GM04504 (cell line): Measurements from ENCODE around the gene USH1C.

ENCODE experiments used
- DNase-seq: peaks from one replicate; pipeline ENCODE4 v3.0.0-alpha.2; 2012; ENCODE audit warnings: low read depth

Gene USH1C

DNA sequence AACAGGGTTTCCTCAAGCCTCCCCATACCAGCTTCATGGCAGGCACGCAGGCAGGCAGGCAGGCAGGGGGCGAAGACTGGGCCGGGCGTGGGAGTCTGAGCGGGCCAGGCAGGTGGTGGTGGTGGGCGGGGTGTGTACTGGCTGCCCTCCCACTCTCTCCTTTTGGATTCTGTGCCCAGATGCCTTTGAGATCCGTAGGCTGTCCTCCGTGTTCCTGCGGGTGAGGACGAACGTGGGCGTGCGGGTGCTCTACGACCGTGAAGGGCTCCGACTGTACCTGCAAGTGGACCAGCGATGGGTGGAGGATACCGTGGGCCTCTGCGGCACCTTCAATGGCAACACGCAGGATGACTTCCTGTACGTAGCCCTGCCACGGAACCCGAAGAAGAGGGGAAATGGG lies 25.8 kb upstream of the USH1C start:
- DNase-seq = no peak

DNA sequence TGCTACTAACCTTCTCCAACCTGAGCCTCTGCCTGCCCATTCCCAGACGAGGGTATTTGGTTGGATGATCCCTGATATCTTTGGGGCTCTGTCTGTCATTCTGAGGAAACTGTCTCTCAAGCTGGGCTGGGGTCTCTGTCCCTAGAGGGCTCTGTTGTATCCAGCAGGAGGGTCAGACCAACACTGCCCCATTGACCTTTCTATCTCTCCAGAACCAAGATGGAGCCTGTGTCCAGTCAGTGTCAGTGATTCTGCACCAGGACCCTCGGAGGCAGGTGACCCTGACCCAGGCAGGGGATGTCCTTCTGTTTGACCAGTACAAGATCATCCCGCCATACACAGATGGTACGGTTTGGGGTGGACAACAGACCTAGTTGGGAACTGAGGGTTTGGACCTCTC lies 24.7 kb upstream of the USH1C start:
- no peak for DNase-seq

DNA sequence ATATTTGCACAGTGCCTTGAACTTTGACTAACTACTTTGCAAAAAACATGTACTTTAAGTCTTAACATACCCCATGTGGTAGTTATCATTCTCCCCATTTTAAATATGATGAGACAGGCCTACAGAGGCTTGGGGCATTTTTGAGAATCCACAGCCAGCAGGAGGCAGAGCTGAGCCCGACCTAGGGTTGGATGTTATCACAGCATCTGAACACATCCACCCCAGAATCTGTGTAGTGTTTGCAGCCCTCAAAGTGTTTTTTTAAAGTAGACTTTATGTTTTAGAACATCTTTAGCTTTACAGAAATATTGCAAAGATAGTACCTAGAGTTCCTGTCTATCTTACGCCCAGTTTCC lies 20.4 kb upstream of the USH1C start:
- DNase-seq = no peak

DNA sequence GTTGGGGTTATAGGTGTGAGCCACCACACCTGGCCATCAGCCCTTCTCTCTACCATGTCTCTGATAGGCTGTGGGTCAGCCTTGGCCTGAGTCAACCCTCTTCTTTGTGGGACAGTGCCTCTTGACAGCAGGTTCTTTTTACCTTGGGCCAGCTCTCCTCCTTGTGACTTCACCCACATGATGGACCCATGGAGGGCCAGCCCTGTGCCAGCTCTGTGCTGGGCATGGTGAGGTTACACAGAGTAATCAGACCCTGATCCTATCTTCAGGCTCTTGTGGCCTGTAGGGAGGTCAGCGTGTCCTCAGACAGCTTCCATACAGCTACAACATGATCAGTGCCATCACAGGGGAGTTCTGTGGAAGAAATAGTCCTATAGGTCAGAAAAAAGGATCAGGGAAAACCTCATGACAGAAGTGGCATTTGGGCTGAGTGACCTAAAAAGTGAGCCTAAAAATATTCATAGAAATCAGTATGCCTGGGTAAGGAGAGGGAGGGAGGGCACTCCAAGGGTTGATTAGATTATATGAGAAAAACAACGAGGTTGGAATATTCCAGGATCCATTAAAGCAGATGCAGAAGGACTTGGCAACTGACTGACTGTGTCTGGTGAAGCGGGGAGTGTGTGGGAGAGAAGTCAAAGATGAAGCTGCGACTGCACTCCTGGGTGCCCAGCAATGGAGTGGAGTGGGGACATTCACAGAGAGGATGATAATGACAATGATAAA lies 19.9 kb upstream of the USH1C start:
- no peak for DNase-seq

DNA sequence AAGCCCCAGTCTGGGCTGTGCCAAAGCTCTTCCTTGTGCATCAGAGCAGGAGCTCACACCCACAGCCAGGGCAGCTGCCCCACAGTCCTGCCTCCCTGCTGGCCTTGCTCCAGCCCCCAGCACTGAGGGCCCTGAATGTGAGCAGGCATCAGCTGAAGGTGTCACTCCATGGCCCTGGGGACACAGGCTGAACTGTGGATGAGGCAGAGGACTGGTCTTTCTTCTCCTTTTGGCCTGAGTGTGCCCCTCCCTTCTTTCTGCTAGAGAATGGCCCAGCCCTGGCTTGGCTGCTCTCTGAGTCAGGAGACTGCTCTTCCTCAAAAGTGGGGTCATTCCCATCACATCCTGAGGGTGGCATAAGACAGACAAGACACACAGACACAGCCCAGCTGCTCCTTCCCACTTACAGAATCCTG lies 19.0 kb upstream of the USH1C start:
- DNase-seq = no peak

DNA sequence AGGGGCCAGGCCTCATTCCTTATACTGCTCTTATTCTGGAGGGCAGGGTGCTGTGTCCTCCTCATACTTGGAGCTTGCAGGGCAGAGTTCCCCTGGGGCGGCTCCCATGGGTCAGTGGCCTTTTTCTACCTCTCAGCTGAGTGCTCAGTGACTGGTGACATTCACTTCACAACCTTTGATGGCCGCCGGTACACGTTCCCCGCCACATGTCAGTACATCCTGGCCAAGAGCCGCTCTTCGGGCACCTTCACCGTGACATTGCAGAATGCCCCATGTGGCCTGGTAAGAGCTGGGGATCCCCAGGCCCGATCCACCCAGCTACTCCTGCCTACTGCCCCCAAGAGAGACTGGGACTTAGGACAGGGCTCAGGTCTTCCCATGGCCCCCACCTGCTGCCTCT lies 17.3 kb upstream of the USH1C start:
- DNase-seq = no peak

DNA sequence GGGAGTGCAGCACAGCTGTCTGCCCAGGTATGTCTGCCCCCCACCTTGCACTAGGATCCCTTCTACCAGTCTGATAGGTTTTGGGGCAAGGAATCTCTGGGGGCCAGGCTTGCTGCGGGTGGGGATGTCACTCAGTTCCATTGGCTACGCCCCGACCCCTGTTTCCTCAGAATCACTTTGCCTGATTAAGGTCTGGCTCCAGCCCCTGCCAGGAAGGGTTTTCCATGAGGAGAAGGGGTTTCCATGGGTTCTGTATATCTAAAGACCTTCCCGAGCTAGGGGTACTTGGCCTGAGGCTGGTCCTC lies 16.8 kb upstream of the USH1C start:
- no peak for DNase-seq

DNA sequence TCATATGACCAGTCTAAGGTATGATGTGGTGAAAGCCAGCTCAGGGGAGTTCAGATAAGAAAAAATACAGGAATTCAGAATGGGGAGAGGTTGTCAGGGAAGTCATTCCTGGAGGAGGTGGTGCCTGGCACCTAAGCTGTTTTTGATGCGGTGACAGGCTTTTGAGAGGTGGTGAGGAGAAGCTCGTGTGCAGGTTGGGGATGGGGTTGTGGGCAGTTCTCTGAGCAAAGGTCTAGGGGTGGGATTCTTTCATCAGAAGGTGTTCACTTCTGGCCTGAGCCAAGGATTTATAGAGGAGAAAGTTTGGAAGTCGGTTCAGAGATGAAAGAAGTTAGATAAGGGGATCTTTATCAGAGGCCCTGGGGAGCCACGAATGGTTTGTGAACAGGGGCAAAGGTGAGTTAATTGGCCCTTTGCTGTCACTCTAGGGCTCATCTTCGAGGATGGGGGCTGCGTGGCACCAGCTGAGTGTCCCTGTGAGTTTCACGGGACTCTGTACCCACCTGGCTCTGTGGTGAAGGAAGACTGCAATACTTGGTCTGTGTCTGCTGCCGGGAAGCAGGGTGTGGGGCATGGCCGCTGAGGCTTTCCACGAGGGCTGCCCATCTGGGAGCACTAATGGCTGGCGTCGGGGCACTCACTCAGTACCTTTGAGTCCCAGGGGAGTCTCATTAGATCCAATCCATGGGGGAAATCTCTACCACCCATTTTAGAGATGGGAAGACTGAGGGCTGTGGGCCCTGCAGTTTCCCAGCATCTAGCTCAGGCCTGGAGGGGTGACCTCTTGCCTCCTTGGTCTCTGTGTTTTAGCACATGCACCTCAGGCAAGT lies 16.3 kb upstream of the USH1C start:
- DNase-seq = no peak

DNA sequence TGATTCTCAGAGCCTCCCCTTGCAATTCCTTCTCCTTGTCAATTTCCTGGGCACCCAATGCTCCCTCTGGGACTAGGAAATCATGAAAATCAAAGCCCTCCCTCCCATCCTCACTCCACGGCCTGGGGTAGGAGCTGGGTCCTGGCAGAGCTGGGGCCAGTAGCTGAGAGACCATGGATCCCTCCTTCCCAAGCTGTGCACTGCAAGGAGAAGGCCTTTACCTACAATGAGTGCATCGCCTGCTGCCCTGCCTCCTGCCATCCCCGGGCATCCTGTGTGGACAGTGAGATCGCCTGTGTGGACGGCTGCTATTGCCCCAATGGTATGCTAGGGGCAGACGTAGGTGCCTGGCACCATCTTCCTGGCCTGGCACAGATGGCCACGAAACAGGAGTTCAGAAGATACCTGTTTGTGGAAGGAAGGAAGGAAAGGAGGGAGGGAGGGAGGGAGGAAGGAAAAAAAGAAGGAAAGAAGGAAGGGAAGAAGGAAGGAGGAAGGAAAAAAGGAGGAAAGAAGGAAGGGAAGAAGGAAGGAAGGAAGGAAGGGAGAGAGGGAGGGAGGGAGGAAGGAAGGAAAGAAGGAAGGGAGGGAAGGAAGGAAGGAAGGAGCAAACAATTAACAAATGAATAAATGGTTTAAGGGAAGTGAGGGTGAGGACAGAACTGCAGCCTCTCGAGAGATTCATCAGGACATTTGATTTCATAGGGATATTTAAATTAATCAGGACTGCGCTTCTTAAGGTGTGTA lies 15.3 kb upstream of the USH1C start:
- DNase-seq = no peak

DNA sequence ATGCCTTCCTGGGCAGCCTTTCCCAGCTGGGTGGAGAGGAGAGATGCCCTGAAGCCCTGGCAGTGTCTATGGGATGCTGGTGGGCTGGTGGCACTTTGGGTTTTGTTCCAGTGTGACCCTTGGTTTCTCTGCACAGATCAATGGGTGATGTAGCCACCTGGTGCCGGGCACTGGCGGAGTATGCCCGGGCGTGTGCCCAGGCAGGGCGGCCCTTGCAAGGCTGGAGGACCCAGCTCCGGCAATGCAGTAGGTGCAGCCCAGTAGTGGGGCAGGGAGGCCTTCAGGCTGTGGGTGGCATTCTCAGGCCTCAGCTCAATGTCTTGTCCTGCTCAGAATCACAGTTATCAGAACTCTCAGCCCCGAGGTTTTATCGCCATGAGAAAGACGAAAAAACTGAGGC lies 14.7 kb upstream of the USH1C start:
- no peak for DNase-seq

DNA sequence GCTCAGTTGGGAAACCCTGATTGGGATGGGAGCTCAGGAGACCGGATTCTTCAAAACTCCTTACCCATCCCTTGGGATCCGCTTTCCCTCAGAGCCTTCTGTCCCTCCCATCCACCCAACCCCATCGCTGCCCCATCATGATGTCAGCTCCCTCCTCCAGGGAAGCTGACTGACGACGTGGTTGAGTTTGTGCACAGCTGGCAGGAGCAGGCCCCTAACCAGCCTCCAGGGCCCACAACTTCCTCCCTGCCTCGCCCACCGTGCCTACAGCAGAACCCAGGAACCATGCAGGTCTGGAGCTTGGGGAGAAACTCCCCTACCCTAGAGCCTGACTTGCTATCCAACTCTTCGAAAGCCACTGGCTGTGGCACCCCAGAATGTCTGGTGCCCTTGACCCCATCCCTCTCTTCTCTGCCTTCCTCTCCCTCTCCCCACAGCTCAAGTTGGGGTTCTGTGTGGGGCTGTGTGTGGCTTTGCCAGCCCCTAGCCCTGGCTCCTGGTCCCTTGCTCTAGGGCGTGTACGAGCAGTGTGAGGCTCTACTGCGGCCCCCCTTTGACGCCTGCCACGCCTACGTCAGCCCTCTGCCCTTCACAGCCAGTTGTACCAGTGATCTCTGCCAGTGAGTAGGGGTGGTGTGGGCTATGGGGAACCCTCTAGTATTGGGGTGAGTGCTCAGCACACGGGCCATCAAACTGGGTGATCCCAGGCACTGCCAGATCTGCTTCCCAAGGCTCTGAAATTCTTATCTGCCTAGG lies 14.0 kb upstream of the USH1C start:
- DNase-seq = no peak

DNA sequence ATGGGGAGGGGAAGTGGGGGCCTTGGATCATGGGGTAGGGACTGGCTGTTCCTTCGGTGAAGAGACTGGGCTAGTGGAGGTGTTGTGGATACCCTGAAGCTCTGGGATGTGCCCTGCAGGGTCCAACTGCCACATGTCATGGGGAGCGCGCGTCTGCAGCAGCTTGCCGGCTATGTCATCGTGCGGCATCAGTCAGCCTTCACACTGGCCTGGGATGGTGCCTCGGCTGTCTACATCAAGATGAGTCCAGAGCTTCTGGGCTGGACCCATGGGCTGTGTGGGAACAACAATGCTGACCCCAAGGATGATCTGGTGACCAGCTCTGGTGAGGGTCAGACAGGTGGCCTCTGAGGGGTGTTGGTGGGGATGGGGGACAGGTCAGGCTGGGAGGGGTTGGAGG lies 12.8 kb upstream of the USH1C start:
- no peak for DNase-seq

DNA sequence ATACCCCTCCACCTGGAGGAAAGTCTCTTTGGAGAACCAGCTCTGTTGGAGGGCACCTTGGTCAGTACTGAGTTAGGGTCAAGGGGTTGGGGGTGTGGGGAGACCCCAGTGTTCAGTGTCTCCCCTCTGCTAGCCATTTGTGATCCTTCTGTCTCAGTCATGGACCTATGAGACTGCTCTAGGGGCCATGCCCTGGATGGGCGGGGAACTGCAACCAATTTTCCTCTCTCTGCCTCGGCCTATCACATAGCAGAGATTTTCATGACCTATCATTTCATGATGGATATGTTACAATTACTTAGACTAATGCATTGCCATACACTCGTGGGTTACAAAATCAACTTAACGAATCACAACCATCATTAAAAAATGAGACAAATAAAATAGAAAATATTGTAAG lies 10.3 kb upstream of the USH1C start:
- no peak for DNase-seq

DNA sequence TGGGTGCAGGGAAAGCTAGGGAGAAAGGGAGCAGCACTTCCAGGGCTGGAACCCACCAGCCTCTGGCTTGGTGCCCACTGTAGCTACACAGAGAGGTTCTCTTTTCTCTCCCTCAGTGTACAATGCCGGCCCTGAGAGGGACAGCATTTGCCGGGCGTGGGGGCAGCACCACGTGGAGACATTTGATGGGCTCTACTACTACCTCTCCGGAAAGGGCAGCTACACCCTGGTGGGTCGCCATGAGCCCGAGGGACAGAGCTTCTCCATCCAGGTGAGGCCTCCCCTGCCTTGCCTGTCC lies 9.0 kb upstream of the USH1C start:
- DNase-seq = no peak

DNA sequence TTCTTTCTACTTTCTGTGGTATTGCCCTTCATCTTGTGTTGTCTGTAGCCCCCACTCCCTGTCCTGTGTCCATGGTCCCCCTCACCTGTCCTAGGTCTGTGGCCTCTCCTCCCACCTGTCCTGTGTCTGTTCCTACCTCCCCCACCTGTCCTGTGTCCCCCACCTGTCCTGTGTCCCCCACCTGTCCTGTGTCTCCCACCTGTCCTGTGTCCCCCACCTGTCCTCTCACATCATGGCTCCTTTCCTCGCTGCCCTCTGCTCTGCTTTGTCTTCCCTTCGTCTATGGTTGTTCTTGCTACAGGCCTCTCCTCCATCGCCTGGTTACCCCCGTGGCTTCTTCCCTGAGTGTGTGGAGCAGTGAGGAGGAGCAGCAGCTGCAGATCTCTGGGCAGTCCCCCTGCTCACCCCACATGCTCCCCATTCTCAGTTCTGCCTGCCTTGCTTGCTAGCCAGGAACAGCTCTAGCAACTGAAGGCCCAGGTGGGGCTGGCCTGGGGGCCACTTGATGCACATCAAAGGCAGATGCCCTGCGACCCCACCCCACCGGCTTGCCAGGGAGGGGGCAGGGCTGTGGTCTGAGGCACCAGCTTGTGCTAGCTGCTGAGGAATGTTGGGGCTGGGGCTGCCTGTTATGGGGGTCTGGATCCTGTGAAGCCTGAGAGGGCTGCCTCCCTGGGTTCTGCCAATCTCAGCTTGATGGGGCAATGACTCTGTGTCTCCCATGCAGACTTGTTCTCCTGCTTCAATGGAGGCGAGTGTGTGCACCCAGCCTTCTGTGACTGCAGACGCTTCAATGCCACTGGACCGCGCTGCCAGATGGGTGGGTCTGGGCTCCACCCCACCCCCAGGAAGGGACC lies 8.4 kb upstream of the USH1C start:
- DNase-seq = no peak

DNA sequence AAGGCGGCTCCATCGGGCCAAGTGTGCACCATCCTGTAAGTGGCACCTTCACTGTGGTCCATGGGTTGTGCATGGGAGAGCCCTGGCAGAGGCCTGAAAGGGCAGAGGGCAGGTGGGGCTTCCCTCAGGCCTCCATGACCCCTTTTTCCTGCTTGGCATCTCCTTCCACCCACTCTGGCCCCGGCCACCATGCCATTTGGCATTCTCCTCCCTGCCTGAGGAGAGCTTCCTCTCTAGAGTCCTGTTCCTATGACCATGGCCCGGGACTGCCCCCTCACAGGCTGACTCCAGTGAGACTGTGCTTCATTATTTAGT lies 7.8 kb upstream of the USH1C start:
- DNase-seq = no peak

DNA sequence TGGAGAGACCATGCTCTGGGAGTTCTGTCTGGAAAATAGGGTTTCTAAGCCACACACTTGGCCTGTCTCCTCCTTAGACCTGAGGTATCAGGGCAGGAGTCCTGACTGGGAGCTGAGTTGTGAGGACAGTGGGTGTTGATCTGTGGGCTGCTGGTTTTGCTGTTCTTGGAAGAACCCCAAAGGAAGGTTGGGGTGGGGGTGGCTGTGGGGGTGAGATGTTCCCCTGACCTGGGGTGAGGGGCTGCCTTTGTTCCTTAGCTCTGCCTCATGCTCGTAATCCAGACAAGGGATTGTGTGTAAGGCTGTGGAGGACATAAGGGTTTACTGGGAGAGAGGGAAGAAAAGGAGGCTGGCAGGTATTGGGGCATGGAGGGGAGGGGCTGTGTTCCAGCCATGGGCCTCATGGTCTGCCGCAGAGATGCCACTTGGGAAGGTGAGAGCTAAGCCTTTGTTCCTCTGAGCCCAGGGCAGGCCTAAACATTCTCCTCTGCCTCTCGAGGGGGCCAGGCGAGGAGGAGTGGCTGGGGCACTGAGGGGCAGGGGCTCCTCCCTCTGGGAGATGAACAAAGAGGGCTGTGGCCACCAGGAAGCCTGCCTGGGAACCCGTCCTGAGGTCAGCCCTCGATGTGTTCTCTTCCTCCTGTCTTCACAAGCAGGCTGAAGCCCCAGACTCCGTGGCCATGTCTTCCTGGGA lies 7.3 kb upstream of the USH1C start:
- no peak for DNase-seq

DNA sequence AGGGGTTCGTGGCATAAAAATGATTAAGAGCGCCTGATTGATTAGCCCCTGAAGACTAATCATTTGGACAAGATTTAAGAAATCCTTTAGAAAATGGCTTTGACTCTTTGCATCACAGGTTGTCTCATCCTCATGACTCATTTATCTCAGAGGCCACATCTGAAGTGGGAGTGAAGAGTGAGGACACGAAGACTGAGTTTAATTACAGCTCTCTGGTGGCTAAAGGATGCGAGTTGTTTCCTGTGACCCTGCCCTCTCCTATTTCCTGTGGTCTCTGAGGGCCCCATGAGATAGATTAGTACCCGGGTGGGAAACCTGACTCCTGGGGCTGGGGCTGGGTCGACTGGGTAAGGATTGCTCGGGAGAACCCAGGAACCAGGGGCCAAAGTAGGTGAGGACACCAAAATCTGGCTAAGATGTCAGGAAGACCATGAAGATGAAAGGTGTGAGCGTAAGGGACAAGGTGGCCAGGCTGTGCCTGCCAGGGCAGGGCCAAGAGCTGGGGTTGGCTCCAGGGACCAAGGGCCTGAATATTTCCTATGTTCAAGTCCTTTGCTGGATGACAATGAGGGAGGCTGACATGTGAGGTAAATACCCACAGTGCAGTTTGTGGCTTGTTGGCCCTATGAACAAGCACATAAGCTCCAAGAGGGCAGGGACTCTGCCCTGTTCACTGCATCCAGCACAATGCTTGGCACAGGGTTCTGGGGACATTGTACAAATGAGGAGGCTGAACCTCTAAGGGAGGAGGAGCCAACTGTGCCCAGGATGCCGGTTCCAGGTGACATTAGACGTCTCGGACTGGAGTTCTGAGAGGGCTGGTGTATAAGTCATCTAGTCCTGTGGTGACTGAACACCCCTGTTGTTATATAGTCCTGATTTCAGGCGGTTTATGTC lies 6.5 kb upstream of the USH1C start:
- DNase-seq = no peak

DNA sequence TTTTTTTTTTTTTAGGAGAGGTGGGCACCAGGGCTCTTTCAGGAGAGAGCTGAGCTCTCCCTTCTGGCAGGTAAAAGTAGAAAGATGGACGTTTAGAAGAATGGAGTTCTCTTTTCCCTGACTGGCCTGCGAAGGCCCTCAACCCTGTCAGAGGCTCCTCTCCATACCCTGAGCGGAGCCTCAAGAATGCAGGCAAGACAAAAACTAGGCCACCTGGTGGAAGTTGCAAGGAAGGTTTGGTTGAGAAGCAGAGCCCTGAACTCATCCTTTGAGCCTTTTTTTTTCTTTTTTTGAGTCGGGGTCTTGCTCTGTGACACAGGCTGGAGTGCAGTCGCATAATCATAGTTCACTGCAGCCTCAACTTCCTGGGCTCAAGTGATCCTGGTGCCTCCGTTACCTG lies 4.2 kb upstream of the USH1C start:
- DNase-seq = no peak

DNA sequence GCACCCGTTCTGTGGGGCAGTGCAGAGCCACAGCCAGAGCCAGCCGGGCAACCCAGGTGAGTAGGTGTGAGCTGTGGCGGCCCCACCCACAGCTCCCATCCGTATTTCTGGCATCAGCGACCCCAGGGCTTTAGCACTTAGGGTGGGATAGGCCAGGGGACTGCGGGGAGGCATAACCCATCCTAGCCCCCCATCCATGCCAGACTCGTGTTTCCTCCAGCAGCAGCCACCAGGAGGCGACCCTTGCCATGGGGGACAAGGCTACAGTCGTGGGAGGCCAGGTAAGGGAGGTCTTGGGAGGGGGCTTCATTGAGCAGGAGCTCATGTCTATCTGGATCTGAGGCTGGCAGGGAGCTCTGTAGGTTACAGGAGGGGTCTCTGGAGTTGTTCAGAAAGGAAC lies 3.7 kb upstream of the USH1C start:
- no peak for DNase-seq
